ENCODE measurements around the gene RAPGEF5. TPM values are rescaled to one million over a fixed set of nuclear protein-coding genes. Genes with fewer than 3 reads are reported as not detected.

RAPGEF5 gene
- total RNA-seq, 3 donors from 2014 or later = 18.7 to 78.0 (median 41.9) TPM

DNA sequence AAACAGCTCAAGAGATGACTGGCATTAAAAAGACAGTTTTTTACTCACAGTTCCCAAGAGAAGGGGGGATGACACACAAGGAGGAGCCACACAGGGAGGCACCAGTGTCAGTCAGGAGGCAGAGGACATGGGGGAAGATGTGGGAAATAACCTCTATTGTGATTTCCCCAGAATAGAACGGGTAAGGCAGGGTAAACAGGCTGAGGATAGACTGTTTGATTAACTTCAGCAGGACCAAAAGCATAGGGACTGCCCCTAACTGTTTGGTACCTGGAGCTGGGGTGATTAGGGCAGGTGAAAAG lies 60.7 kb downstream of the RAPGEF5 start:
- TF ChIP-seq POLR2A (IDR thresholded peaks at IDR 0.05) (no peak), POLR2AphosphoS5 (IDR thresholded peaks at IDR 0.05) (no peak), CTCF (IDR thresholded peaks at IDR 0.05) (no peak)
- intact Hi-C loops (cut with DNase I; ENCODE audit: low total_unique reads) = loop anchor here (5.0 kb wide), 1 partner anchor 196 kb away; no protein-coding TSS in a partner anchor

DNA sequence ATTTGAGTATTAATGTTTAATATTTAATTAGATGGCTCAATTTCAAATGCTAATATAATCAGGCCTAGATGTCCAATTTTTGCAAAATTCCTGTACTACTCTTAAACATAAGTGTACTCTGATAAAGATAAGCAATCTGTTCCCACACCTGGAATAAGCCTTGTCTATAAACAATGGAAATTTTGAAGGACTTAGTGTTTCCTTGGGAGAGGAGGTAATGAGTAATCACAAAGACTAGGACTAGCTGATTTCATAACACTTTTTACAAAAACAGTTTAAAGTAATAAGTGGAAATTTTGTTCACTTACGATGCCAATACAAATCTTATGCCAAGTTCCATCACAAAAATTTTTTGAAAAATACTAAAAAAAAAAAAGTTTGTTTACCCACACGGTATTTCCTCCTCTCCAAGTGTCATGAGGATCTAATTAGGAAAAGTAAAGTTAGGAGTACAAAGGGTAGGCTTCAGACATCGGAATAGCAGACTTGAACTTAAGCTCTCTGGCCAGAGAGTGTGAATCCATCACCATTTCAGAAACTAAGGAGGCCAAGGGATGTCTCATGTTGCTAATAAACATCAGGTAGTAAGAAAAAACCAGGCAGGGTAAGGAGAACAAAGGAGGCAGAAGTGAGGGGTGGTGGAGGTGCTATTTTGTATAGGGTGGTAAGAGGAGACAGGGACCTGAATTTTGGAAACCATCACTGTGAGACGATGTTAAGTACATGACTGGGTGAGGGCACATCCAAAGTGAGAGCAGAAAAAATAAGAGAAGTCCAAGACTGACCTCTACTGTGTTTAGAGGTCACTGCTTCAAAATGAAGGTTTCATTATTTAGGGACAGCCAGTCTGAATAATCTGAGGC lies 61.3 kb downstream of the RAPGEF5 start:
- H3K4me1 ChIP-seq = no peaks in the 10 kb centered on the region
- intact Hi-C loops (cut with DNase I; ENCODE audit: low total_unique reads) = loop anchor here (5.0 kb wide), 1 partner anchor 197 kb away; no protein-coding TSS in a partner anchor
- no peaks in the 10 kb centered on the region for H3K36me3 ChIP-seq
- no peaks in the 10 kb centered on the region for H3K27me3 ChIP-seq
- no peak for DNase-seq (ENCODE audit: low spot score in 2 of 2)
- no peak for TF ChIP-seq CTCF (IDR thresholded peaks at IDR 0.05)
- H3K27ac ChIP-seq = no peak overlapping the region
- H3K9me3 ChIP-seq = no peaks in the 10 kb centered on the region
- no peak overlapping the region for H3K4me3 ChIP-seq

More for the DNA sequence above, 60.7 kb downstream of the RAPGEF5 start:
- no peaks in the 10 kb centered on the region for H3K27me3 ChIP-seq
- no peaks in the 10 kb centered on the region for H3K36me3 ChIP-seq
- DNase-seq (ENCODE audit: low spot score in 2 of 2) = no peak
- H3K27ac ChIP-seq = no peak overlapping the region
- H3K4me3 ChIP-seq = no peak overlapping the region
- H3K4me1 ChIP-seq = no peaks in the 10 kb centered on the region
- H3K9me3 ChIP-seq = no peaks in the 10 kb centered on the region

DNA sequence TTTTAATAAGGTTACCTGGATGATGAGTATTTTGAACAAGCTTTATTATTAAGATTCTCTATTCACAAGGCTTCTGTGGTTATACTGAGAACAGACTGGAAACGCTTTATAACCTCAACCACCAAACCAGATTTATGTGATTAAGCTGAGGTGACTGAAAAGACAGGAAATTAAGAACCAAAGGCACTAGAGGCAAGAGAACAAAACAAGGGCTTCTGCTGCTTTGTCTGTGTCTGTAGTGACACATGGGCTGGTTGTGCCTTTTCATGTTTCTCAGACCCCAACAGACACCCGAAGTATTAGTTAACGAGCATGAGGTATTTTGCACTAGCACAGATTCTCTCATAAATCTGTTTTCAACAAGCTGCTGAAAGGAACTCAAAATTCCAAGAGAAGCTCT lies 64.4 kb downstream of the RAPGEF5 start:
- Histone ChIP-seq H3K27me3 (no peaks in the 10 kb centered on the region), H3K4me3 (no peak overlapping the region), H3K36me3 (no peaks in the 10 kb centered on the region), H3K9me3 (no peaks in the 10 kb centered on the region), H3K4me1 (no peaks in the 10 kb centered on the region), H3K27ac (no peak overlapping the region)
- no peak for DNase-seq (ENCODE audit: low spot score in 2 of 2)
- TF ChIP-seq POLR2AphosphoS5 (IDR thresholded peaks at IDR 0.05) (no peak), POLR2A (IDR thresholded peaks at IDR 0.05) (no peak), CTCF (IDR thresholded peaks at IDR 0.05) (no peak)
- intact Hi-C loops (cut with DNase I; ENCODE audit: low total_unique reads) = no loop called here

- no peak for DNase-seq (ENCODE audit: low spot score in 2 of 2)
- no peak for TF ChIP-seq POLR2AphosphoS5 (IDR thresholded peaks at IDR 0.05)
- no peak for TF ChIP-seq CTCF (IDR thresholded peaks at IDR 0.05)
- TF ChIP-seq POLR2A (IDR thresholded peaks at IDR 0.05) = no peak
- Histone ChIP-seq H3K9me3 (no peaks in the 10 kb centered on the region), H3K27me3 (no peaks in the 10 kb centered on the region), H3K4me3 (no peak overlapping the region), H3K36me3 (no peaks in the 10 kb centered on the region), H3K4me1 (no peaks in the 10 kb centered on the region), H3K27ac (no peak overlapping the region)
- intact Hi-C loops (cut with DNase I; ENCODE audit: low total_unique reads) = no loop called here
Observed at GRCh38 chr7:22291977-22292376, 65.0 kb downstream of the RAPGEF5 start.

DNA sequence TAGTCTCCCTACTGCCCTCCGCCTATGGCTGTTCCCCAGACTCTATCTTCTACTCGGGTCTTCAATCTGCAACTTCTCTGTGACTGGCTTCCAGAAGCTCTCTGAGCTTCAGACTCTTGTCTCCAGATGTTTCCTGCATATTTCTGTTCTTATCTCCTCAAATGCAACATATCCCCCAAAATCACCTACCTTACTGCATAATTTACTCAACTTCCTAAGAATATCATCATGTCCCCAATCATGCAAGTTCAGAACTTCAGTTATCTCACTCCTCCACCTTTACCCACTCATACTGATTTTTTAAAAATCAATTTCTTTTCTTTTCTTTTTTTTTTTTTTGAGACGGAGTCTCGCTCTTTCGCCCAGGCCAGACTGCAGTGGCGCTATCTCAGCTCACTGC lies 68.8 kb downstream of the RAPGEF5 start:
- Histone ChIP-seq H3K4me3 (no peak overlapping the region), H3K4me1 (no peaks in the 10 kb centered on the region), H3K27ac (no peak overlapping the region), H3K27me3 (no peaks in the 10 kb centered on the region), H3K9me3 (no peaks in the 10 kb centered on the region), H3K36me3 (no peaks in the 10 kb centered on the region)
- TF ChIP-seq POLR2A (IDR thresholded peaks at IDR 0.05) = no peak
- no peak for TF ChIP-seq CTCF (IDR thresholded peaks at IDR 0.05)
- no peak for TF ChIP-seq POLR2AphosphoS5 (IDR thresholded peaks at IDR 0.05)
- intact Hi-C loops (cut with DNase I; ENCODE audit: low total_unique reads) = no loop called here
- DNase-seq (ENCODE audit: low spot score in 2 of 2) = no peak
